Panc1 (cell line): ENCODE results near the gene SPATA3.

Experiments used
- CTCF ChIP-seq: fragments of 450-650 bp; IDR thresholded peaks from 2 replicates; pipeline ENCODE4 v1.5.1; 2017; ENCODE audit warnings: mild to moderate bottlenecking
- POLR2AphosphoS5 ChIP-seq: IDR thresholded peaks from 2 replicates; pipeline ENCODE4 v1.6.1; 2012; ENCODE audit warnings: mild to moderate bottlenecking, low read depth, low read length, moderate library complexity
- REST ChIP-seq, 2 experiments: IDR thresholded peaks; 2 replicates each; pipeline ENCODE4 v1.6.1; 2011 to 2012; ENCODE audit warnings: low read depth in 2 of 2, control low read depth in 1 of 2, low read length in 1 of 2, mild to moderate bottlenecking in 1 of 2, moderate library complexity in 1 of 2; ENCODE audit not compliant: insufficient read depth in 1 of 2
- SIN3A ChIP-seq: IDR thresholded peaks from 2 replicates; pipeline ENCODE4 v1.6.1; 2012; ENCODE audit warnings: low read depth, mild to moderate bottlenecking, low read length, moderate library complexity, borderline replicate concordance; ENCODE audit not compliant: insufficient read depth

GRCh38 chr2:231034291-231034882 is 38.5 kb downstream of the SPATA3 start:
- no peak for TF ChIP-seq CTCF
- no peak for TF ChIP-seq REST (IDR thresholded peaks at IDR 0.05; ENCODE audit: insufficient read depth in 1 of 2, low read depth in 2 of 2, low read length in 1 of 2)
- TF ChIP-seq POLR2AphosphoS5 = no peak
- no peak for TF ChIP-seq SIN3A
